ENCODE data around the gene FUZ.

FUZ gene

GRCh38 chr19:49786376-49786820, 26.7 kb downstream of the FUZ start:
- no peak for DNase-seq (ENCODE audit: low read depth in 4 of 4, low spot score in 1 of 4)

- no peak for DNase-seq (ENCODE audit: low read depth in 4 of 4, low spot score in 1 of 4)
Measured at GRCh38 chr19:49782515-49782914, 30.6 kb downstream of the FUZ start.

- no peak for DNase-seq (ENCODE audit: low read depth in 4 of 4, low spot score in 1 of 4)
Measured at GRCh38 chr19:49781394-49781793, 31.7 kb downstream of the FUZ start.

- DNase-seq (ENCODE audit: low read depth in 4 of 4, low spot score in 1 of 4) = no peak
Measured at GRCh38 chr19:49780861-49781260, 32.2 kb downstream of the FUZ start.

GRCh38 chr19:49779731-49780555, 33.1 kb downstream of the FUZ start:
- DNase-seq (ENCODE audit: low read depth in 4 of 4, low spot score in 1 of 4) = no peak

- DNase-seq (ENCODE audit: low read depth in 4 of 4, low spot score in 1 of 4) = no peak
Measured at GRCh38 chr19:49776371-49776764, 36.7 kb downstream of the FUZ start.

- DNase-seq (ENCODE audit: low read depth in 4 of 4, low spot score in 1 of 4) = no peak
Measured at GRCh38 chr19:49775742-49776370, 37.2 kb downstream of the FUZ start.

GRCh38 chr19:49774969-49775368, 38.1 kb downstream of the FUZ start:
- no peak for DNase-seq (ENCODE audit: low read depth in 4 of 4, low spot score in 1 of 4)

GRCh38 chr19:49773663-49774350, 39.3 kb downstream of the FUZ start:
- no peak for DNase-seq (ENCODE audit: low read depth in 4 of 4, low spot score in 1 of 4)

GRCh38 chr19:49772850-49773432, 40.2 kb downstream of the FUZ start:
- no peak for DNase-seq (ENCODE audit: low read depth in 4 of 4, low spot score in 1 of 4)

- no peak for DNase-seq (ENCODE audit: low read depth in 4 of 4, low spot score in 1 of 4)
Measured at GRCh38 chr19:49771674-49772139, 41.4 kb downstream of the FUZ start.

GRCh38 chr19:49770529-49770928, 42.6 kb downstream of the FUZ start:
- no peak for DNase-seq (ENCODE audit: low read depth in 4 of 4, low spot score in 1 of 4)

GRCh38 chr19:49767967-49768581, 45.0 kb downstream of the FUZ start:
- no peak for DNase-seq (ENCODE audit: low read depth in 4 of 4, low spot score in 1 of 4)

GRCh38 chr19:49767381-49767780, 45.7 kb downstream of the FUZ start:
- DNase-seq (ENCODE audit: low read depth in 4 of 4, low spot score in 1 of 4) = no peak

- DNase-seq (ENCODE audit: low read depth in 4 of 4, low spot score in 1 of 4) = peak in 1 of 4 experiments; percentile 10
Measured at GRCh38 chr19:49766930-49767299, 46.2 kb downstream of the FUZ start, which contains the start of gene AP2A1. TSS of gene AP2A1 (plus strand) at chr19:49767001. CDS start at chr19:49767134, 133 bp downstream.

- peak; percentile 96 to 99 (median 96) for DNase-seq (ENCODE audit: low read depth in 4 of 4, low spot score in 1 of 4)
Measured at GRCh38 chr19:49766007-49766929, 46.8 kb downstream of the FUZ start.

- DNase-seq (ENCODE audit: low read depth in 4 of 4, low spot score in 1 of 4) = no peak
Measured at GRCh38 chr19:49764341-49764740, 48.8 kb downstream of the FUZ start.

GRCh38 chr19:49763230-49763629, 49.9 kb downstream of the FUZ start, which contains the start of gene TSKS:
TSS of gene TSKS (minus strand) at chr19:49763306. CDS start at chr19:49763247, 59 bp downstream.
- no peak for DNase-seq (ENCODE audit: low read depth in 4 of 4, low spot score in 1 of 4)

- no peak for DNase-seq (ENCODE audit: low read depth in 4 of 4, low spot score in 1 of 4)
Measured at GRCh38 chr19:49761625-49762311, 51.3 kb downstream of the FUZ start.
